ENCODE results near the gene CISD2.
"Not testable (repeated sequence)": the region's sequence is repeated elsewhere in the genome, so short reads cannot be mapped to it uniquely, and the experiment has no call there.

Gene CISD2

DNA sequence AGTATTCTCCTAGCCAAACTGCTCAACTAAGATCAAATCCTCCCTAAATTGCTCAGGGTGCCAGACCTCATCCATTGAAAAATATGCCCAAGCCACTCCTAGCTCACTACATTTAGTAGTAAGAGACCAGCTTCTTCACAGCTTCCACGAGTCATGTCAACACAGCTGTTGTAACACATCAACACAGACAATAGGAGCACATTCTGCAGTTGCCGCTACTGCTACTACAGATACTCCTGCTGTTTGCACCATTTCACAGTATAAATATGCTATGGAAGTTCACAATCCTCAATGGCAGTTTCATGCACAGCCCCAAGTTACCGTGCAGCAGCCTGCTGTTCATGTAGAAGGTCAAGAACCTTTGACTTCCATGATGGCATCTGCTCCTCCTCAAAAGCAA, 28.8 kb downstream of the CISD2 start:
- H3K27ac ChIP-seq (ENCODE audit: low read depth, low read length), result not testable (repeated sequence)

GRCh38 chr4:102901804-102902203, 33.0 kb downstream of the CISD2 start:
- no peaks in the 10 kb centered on the region for H3K4me1 ChIP-seq (ENCODE audit: control insufficient read depth, low read length)
- TF ChIP-seq EZH2phosphoT487 (IDR thresholded peaks at IDR 0.05; ENCODE audit: borderline replicate concordance, low read length) (no peak), CTCF (IDR thresholded peaks at IDR 0.05; ENCODE audit: low read depth, low read length, poor library complexity, severe bottlenecking) (no peak)
- H3K4me2 ChIP-seq (ENCODE audit: low read length), result no peak overlapping the region
- no peaks in the 10 kb centered on the region for H3K9me2 ChIP-seq (replicated peaks; ENCODE audit: control insufficient read depth, low read length)
- no peaks in the 10 kb centered on the region for H3K9me3 ChIP-seq (ENCODE audit: control insufficient read depth, insufficient read depth, low read length)
- no peaks in the 10 kb centered on the region for H3K27me3 ChIP-seq (ENCODE audit: control insufficient read depth, low read length)
- H4K20me1 ChIP-seq (ENCODE audit: control insufficient read depth, insufficient read depth, low read depth, low read length), result no peaks in the 10 kb centered on the region
- no peaks in the 10 kb centered on the region for H3K36me3 ChIP-seq (ENCODE audit: control insufficient read depth, low read length)
- H3F3A ChIP-seq (ENCODE audit: control insufficient read depth, insufficient read depth), result no peaks in the 10 kb centered on the region
- no peak overlapping the region for H3K27ac ChIP-seq (ENCODE audit: low read depth, low read length)
- no peaks in the 10 kb centered on the region for H3K79me2 ChIP-seq (ENCODE audit: control insufficient read depth, low read length)
- no peak overlapping the region for H3K4me3 ChIP-seq (ENCODE audit: low read length)

More for the DNA sequence above, 28.8 kb downstream of the CISD2 start:
- not testable (repeated sequence) for H3K4me1 ChIP-seq (ENCODE audit: control insufficient read depth, low read length); H3K79me2 ChIP-seq (ENCODE audit: control insufficient read depth, low read length); H3K4me3 ChIP-seq (ENCODE audit: low read length); H3K9me3 ChIP-seq (ENCODE audit: control insufficient read depth, insufficient read depth, low read length); H3K4me2 ChIP-seq (ENCODE audit: low read length); H3F3A ChIP-seq (ENCODE audit: control insufficient read depth, insufficient read depth); H3K27me3 ChIP-seq (ENCODE audit: control insufficient read depth, low read length); H4K20me1 ChIP-seq (ENCODE audit: control insufficient read depth, insufficient read depth, low read depth, low read length); H3K36me3 ChIP-seq (ENCODE audit: control insufficient read depth, low read length); H3K9me2 ChIP-seq (replicated peaks; ENCODE audit: control insufficient read depth, low read length)

DNA sequence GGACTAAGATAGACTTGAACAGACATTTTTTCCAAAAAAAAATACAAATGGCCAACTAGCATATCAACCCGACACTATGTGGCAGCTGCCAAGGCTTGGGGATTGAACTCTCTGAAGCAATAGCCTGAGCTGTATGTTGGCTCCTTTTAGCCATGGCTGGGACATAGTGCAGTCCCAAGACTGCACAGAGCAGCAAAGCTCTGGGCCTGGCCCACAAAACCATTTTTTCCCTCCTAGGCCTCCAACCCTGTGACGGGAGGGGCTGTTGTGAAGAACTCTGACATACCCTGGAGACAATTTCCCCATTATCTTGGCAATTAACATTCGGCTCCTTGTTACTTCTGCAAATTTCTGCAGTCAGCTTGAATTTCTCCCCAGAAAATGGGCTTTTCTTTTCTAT, 50.1 kb downstream of the CISD2 start:
- Histone ChIP-seq H3K4me2 (ENCODE audit: low read length) (no peak overlapping the region), H3K9me3 (ENCODE audit: control insufficient read depth, insufficient read depth, low read length) (no peaks in the 10 kb centered on the region), H3K27ac (ENCODE audit: low read depth, low read length) (no peak overlapping the region), H3F3A (ENCODE audit: control insufficient read depth, insufficient read depth) (no peaks in the 10 kb centered on the region), H3K79me2 (ENCODE audit: control insufficient read depth, low read length) (no peaks in the 10 kb centered on the region), H3K27me3 (ENCODE audit: control insufficient read depth, low read length) (no peaks in the 10 kb centered on the region), H3K4me3 (ENCODE audit: low read length) (no peak overlapping the region), H3K36me3 (ENCODE audit: control insufficient read depth, low read length) (no peaks in the 10 kb centered on the region), H3K9me2 (replicated peaks; ENCODE audit: control insufficient read depth, low read length) (no peaks in the 10 kb centered on the region), H4K20me1 (ENCODE audit: control insufficient read depth, insufficient read depth, low read depth, low read length) (no peaks in the 10 kb centered on the region), H3K4me1 (ENCODE audit: control insufficient read depth, low read length) (no peaks in the 10 kb centered on the region)
- TF ChIP-seq CTCF (IDR thresholded peaks at IDR 0.05; ENCODE audit: low read depth, low read length, poor library complexity, severe bottlenecking) (no peak), EZH2phosphoT487 (IDR thresholded peaks at IDR 0.05; ENCODE audit: borderline replicate concordance, low read length) (no peak)

DNA sequence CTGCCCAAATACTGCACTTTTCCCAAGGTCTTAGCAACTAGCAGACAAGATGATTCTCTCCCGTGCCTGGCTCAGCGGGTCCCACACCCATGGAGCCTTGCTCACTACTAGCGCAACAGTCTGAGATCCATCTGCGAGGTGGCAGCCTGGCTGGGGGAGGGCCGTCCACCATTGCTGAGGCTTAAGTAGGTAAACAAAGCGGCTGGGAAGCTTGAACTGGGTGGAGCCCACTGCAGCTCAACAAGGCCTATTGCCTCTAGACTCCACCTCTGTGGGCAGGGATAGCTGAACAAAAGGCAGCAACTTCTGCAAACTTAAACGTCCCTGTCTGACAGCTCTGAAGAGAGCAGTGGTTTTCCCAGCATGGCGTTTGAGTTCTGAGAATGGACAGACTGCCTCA, 50.9 kb downstream of the CISD2 start:
- not testable (repeated sequence) for H3K27ac ChIP-seq (ENCODE audit: low read depth, low read length); H3K9me3 ChIP-seq (ENCODE audit: control insufficient read depth, insufficient read depth, low read length); H3K27me3 ChIP-seq (ENCODE audit: control insufficient read depth, low read length); H3F3A ChIP-seq (ENCODE audit: control insufficient read depth, insufficient read depth); H3K36me3 ChIP-seq (ENCODE audit: control insufficient read depth, low read length); H3K9me2 ChIP-seq (replicated peaks; ENCODE audit: control insufficient read depth, low read length); H4K20me1 ChIP-seq (ENCODE audit: control insufficient read depth, insufficient read depth, low read depth, low read length); H3K4me2 ChIP-seq (ENCODE audit: low read length); H3K4me3 ChIP-seq (ENCODE audit: low read length); H3K79me2 ChIP-seq (ENCODE audit: control insufficient read depth, low read length); H3K4me1 ChIP-seq (ENCODE audit: control insufficient read depth, low read length)

All from DOHH2 (cell line).